Placental pericyte (primary cell): ENCODE results near the gene MARCHF6. TPM values are rescaled to one million over a fixed set of nuclear protein-coding genes. Genes with fewer than 3 reads are reported as not detected.

Experiments
- small RNA-seq: library from RNA; depleted of rRNA; stranded (forward); fragments of <200 nt; gene quantifications from one replicate; pipeline ENCODE3, GENCODE V24; 2012; ENCODE audit warnings: low replicate concordance
- total RNA-seq: library from RNA; depleted of rRNA; stranded (reverse); fragments of >200 nt; gene quantifications from 2 replicates; pipeline ENCODE4 v1.2.3, GENCODE V29; 2012

The MARCHF6 gene, protein sequence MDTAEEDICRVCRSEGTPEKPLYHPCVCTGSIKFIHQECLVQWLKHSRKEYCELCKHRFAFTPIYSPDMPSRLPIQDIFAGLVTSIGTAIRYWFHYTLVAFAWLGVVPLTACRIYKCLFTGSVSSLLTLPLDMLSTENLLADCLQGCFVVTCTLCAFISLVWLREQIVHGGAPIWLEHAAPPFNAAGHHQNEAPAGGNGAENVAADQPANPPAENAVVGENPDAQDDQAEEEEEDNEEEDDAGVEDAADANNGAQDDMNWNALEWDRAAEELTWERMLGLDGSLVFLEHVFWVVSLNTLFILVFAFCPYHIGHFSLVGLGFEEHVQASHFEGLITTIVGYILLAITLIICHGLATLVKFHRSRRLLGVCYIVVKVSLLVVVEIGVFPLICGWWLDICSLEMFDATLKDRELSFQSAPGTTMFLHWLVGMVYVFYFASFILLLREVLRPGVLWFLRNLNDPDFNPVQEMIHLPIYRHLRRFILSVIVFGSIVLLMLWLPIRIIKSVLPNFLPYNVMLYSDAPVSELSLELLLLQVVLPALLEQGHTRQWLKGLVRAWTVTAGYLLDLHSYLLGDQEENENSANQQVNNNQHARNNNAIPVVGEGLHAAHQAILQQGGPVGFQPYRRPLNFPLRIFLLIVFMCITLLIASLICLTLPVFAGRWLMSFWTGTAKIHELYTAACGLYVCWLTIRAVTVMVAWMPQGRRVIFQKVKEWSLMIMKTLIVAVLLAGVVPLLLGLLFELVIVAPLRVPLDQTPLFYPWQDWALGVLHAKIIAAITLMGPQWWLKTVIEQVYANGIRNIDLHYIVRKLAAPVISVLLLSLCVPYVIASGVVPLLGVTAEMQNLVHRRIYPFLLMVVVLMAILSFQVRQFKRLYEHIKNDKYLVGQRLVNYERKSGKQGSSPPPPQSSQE
- total RNA-seq: 41.9 and 54.1 TPM in 2 replicates

GRCh38 chr5:10353241-10354047, at the start of gene MARCHF6:
Gene MARCHF6, plus strand, starts transcription at chr5:10353695. Its CDS starts 204 bp downstream, at chr5:10353899.

DNA sequence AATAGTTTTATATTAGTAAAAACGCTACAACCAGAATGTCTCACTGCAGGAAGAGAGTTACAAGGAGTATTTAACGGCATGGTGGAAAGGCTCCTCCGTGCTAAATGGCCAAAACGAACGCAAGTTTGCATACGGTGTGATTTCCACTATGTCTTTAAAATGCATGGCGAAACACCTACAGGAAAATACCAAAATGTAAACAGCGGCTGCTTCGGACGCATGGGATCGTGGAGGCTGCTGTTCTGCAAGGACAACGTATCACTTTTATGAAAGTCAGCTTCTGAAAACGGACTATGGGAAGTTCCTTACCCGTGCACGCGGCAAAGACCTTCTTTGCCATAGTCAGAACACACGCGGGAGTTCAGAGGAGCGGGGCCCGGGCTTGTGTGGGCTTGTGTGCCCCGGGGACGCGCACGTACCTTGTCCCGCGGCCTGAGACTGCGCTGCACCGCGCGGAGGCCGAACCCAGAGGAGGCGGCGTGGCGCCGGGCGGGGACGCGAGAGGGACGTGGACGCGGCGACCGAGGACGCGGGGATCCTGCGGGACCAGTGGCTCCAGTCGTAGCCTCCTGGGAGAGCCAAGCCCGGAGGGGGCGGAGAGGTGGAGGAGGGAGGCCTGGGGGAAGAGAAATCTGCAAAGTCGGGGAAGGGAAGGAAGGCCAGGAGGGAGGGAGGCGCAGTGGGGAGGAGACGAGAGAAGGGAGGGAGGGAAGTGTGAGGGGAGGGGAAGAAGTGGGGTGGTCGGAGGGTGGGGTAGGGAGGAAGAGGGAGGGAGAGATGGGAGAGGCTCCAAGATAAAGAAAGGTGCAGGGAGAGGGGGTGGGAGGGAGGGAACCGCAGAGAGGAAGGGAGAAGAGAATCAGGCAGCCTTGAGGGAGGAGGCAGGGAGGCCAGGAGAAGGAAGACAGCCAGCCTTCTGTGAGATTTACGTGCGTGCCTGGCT, 46.0 kb upstream of the MARCHF6 start, which contains the start of gene CMBL:
CMBL (minus strand) TSS at position 697 of the 943 bp plus-strand sequence. CDS start 17,140 bp downstream, outside the sequence.

Small RNAs within 50 kb of the gene (small RNA-seq; reads per million reads assigned to genes)
- gene RF00019: not detected

Other genes starting within 250 kb of the MARCHF6 start
- 26.5 and 31.7 TPM in 2 replicates for gene ATPSCKMT, start 103.8 kb upstream of the MARCHF6 start, total RNA-seq
- 332 and 524 TPM in 2 replicates for gene CCT5, start 103.4 kb upstream of the MARCHF6 start, total RNA-seq
- gene CMBL, start 45.8 kb upstream of the MARCHF6 start, total RNA-seq: 3.6 and 5.7 TPM in 2 replicates
- gene ROPN1L, start 88.2 kb downstream of the MARCHF6 start, total RNA-seq: 0.29 and 0.44 TPM in 2 replicates
- gene ANKRD33B, start 210.4 kb downstream of the MARCHF6 start, total RNA-seq: 1.4 and 3.1 TPM in 2 replicates